HG02870 (cell line): ENCODE data around the gene RTEL1.
A peak's percentile ranks its signal among the peaks of the same experiment; 100 is the strongest.

ENCODE experiments used
- ATAC-seq: cut with Tn5 transposase; IDR thresholded peaks from one replicate; pipeline ENCODE4 v1.9.1; 2021; ENCODE audit warnings: mild to moderate bottlenecking, moderate library complexity; ENCODE audit not compliant: unreplicated experiment

RTEL1 gene

DNA sequence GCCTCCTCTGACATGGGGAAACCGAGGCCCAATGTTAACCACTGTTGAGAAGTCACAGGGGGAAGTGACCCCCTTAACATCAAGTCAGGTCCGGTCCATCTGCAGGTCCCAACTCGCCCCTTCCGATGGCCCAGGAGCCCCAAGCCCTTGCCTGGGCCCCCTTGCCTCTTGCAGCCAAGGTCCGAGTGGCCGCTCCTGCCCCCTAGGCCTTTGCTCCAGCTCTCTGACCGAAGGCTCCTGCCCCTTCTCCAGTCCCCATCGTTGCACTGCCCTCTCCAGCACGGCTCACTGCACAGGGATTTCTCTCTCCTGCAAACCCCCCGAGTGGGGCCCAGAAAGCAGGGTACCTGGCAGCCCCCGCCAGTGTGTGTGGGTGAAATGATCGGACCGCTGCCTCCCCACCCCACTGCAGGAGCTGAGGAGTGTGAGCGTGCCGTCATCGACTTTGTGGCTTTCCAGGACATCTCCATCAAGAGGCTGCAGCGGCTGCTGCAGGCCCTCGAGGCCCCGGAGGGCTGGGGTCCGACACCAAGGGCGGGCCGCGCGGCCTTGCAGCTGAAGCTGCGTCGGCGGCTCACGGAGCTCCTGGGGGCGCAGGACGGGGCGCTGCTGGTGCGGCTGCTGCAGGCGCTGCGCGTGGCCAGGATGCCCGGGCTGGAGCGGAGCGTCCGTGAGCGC, 39.9 kb downstream of the RTEL1 start:
- no peak for ATAC-seq

DNA sequence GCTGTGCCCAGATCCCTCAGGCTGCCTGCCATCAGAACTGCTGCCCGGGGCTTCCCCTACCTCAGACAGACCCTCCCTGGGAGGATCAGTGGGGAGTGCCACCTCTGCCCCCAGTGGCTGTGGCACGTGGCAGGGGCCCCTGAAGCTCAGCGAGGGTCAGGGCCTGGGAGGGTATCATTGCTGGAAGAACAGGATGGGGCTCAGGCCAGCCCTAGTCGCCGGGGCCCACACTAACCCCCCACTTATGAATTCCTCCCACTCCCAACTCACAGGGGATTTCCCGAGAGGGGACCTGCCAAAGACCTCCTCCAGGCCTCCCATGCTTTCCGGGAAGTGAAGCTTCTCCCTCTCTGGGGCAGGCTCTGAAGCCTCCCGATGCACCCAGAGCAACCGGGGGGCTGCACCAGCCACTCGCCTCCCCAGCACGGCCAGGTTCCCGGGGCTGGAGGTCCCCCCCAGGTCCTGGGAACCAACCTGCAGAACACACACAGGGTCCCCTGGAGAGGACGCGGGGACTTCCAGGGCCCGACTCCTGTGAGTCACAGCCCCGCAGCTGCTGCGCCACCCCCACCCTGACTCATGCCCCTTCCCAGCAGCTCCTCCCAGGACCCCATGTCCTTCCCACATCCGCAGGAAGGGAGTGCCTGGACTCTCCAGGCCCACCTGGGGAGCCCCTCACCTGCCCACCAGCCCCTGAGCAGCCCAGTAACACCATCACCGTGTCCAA, 40.8 kb downstream of the RTEL1 start:
- no peak for ATAC-seq

DNA sequence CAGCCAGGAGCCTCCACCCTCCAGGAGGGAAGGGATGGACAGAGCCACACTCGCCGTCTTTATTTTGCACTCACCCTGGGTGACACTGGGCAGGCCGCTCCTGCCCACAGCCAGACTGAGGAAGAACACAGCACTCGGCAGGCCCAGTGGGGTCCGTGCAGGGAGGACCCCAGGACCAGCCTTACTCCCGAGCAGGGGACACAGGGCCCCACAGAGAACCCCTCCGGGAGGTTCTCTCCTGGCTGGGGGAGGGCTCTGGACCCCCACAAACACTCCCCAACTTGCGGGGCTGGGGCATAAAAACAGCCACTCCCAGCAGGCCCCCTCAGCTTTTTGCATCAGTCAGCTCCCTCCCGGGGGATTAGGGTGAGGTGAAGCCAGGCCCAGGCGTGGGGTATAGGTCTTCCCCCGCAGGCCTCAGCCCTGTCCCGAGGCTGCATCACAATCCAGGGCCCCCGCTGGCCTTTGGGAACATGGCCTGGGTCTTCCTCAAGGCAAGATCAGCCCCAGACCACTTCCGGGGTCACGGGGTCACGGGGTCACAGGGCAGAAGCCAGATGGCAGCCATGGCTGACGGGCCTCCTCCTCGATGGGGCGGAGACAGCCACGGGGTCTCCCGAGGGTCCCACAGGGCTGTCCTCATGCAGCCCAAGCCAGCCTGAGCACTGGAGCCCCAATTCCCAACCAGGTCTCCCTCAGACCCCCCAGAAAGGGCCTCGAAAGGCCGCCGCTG, 41.5 kb downstream of the RTEL1 start:
- no peak for ATAC-seq

DNA sequence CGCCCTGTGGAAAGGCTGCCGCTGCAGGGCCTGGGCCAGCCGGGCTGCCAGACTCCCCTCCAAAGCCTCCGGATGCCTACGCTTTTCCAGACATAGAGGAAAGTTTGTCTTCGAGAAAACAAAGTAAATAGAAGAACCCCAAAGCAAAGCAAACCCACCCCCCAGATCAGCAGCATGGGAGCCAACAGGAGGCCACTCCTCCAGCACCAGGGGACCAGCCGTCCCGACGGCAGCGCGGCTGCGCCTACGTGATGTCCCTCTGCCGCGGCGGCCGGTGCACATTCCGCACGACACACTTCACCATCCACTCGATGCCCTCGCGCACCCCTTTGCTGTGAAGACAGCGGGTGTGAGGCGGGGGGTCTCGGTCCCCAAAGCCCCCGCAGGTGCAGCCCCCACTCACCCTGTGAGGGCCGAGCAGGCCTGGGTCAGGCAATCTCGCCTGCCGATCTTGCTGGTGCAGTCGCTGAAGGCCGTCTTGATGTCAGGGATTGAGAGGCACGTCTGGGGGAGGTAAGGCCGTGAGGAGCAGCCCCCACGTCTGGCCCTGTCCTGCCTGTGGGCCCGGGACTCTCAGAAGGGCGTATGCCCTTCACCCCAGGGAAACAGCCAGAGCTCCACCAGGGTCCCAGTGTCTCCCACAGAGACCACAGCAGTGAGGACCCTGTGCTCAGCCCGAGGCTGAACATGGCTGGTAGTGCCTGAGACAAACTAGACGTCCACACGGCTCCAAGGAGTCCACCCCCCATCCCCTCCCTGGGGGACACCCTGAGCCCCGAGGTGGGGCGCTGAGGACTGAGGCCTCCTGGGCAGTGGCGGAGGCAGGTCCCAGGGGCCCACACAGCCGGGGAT, 42.3 kb downstream of the RTEL1 start:
- no peak for ATAC-seq

DNA sequence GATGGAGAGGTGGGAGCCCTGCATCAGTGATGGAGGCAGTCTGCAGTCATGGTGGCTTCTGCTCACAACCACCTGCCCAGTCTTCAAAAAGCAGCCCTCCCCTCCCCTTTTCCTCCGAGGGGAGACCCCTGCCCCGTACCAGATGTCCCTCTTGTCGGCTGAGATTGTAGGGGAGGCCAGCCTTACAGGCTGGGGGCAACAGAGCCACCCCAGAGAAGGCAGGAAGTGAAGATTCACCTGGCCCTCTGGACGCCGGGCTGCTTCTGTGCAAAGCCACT, 42.9 kb downstream of the RTEL1 start:
- no peak for ATAC-seq

DNA sequence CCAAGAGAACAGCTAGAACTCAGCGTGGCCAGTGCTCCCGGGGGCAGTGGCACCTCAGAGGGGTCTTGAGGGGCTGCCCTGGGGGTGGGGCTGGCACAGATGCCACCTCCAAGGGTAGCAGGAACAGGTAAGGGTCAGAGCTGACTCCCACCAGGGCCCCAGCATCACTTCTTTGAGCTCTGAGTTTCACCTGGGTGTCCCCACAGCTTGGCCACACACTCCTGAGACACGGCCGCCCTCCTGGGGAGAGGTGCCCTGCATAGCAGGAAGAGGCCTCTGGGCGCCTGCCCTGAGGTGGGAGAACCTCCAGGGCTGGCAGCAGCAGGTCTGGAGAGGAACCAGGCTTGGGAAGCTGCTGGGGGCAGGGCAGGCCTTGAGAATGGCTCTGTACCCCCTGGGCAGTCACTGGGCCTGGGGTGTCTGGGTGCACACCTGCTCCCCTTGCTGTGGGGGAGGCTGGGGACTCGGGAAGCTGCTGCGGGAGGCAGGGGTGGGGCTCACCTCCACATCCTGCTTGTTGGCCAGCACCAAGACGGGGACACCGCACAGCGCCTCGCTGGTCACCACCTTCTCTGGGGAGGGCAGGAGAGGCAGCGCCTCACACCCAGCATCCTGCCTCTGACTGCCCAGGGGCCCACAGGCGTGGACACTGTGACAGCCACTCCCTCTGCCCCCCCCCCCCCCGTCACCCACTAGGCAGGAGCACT, 43.4 kb downstream of the RTEL1 start:
- ATAC-seq: no peak

DNA sequence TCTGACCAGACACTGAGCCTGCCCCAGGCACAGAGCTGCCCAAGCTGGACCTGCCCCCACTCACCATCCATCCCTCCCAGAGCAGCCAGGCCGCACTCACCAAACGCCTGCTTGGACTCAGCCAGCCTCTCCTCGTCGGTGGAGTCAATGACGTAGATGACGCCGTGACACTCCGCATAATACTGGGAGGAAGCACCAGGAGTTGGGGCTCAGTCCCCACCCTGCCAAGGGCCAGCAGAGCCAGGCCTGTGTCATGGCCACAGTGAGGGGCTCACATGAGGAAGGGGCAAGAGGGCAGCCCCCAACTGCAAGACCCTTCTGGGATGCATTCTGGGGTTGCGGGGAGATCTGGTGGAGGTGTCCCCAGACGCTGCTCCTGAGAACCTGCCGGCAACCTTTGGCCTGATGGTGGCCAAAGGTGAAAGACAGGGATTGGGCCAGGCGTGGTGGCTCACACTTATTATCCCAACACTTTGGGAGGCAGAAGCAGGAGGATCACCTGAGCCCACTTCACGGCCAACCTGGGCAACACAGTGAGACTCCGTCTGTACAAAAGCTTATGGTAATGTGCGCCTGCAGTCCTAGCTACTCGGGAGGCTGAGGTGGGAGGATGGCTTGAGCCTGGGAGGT, 44.0 kb downstream of the RTEL1 start:
- no peak for ATAC-seq

DNA sequence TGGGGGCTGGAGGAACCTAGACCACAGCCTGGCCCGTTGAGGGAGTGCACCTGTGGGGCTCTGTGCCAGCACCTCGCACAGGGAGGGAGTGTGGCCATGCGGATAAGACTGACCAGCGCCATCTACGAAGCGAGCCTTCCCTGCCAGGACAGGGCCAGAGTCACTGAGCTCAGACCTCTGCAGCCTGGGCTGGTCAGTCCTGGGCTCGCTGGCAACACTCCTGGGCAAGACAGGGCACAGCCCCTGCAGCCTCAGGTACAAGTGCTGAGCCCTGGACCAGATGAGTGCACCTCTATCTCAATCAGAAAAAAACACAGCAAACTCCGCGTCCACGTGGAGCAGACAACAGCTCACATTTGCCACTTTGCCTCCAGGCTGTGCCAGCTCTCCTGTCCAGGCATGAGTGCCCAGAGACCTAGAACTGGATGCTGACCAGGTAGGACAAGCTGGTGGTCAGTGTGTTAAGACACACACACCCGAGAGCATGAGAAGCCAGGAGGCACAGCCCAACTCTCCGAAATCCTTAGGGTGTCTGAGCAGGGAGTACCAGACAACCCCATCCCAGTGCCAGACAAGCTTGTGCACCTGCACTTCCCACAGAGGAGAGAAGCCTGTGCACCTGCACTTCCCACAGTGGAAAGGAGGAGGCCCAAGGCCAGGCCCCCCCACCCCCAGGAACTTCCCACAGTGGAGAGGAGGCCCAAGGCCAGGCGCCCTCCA, 44.8 kb downstream of the RTEL1 start:
- no peak for ATAC-seq

DNA sequence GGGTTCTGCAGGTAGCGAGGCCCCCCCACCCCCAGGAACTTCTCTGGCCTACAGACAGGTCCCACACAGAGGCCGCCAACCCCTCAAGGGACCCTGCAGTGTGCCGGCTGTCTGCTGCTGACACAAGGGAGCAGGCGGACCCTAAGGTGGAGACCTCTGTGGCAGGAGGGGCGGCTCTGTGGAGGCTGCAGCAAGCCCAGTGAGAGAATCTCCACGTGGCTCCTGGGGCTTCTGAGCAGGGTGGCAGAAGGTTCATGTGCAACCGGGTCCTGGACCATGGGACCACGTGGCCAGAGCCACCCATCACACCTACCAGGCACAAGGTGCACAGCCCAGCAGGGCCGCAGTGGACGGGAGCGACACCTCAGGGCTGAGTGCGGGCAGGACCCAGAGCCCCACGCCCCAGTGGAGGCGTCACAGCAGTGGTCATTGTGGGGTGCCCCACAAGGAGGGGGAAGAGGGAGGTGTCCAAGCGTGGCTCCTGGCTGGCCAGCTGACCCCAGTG, 45.4 kb downstream of the RTEL1 start:
- ATAC-seq: no peak

DNA sequence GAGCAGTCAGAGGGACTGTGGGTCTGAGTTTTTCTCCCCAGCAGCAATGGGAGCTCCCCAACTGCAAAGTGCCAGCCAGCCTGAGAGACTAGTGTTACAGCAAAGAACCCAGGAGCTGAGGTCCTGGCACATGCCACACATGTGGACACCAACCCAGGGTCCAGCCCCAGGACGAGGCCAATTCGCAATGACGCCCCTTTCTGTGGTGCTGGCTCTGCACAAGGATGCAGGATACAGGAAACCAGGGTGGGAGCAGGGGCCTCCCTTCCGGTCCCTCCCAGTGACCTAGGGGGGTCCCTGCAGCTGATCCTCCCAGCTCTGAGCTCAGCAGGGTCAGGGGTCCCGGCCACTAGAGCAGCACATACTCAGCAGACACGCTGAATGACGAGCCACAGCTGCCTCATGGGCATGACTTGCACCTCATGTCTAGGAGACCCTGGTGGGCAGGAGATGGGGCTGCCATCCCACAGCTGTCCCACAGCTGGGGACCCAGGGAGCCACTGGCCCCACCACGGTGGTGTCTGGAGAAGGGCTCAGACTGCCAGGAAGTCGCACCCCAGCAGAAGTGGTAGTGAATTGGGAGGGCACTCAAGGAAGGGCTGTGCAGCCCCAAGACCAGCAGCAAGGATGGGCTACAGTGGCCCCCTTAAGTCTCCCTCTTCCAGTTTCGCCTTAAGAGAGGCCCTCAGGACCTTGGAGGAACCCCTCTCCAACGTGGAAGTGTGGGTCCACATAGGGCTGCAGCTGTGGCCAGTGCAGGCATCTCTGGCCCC, 46.0 kb downstream of the RTEL1 start:
- ATAC-seq: no peak

DNA sequence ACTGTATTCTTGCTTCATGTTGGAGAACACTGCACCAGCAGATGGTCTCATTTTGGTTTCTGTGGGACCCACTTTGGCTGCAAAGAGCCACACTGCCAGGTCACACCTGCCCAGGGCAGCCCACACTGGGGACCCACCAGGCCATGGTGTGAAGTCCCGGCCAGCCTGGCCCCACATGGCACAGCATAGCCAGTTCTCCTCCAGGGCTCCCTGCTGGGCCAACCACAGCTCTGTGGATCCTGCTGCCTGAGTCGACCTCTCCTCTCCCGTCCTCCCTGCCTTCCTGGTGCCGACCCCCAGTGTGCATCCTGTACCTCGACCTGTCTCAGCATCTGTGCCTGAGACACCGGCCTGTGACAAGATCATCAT, 46.6 kb downstream of the RTEL1 start:
- ATAC-seq: no peak

DNA sequence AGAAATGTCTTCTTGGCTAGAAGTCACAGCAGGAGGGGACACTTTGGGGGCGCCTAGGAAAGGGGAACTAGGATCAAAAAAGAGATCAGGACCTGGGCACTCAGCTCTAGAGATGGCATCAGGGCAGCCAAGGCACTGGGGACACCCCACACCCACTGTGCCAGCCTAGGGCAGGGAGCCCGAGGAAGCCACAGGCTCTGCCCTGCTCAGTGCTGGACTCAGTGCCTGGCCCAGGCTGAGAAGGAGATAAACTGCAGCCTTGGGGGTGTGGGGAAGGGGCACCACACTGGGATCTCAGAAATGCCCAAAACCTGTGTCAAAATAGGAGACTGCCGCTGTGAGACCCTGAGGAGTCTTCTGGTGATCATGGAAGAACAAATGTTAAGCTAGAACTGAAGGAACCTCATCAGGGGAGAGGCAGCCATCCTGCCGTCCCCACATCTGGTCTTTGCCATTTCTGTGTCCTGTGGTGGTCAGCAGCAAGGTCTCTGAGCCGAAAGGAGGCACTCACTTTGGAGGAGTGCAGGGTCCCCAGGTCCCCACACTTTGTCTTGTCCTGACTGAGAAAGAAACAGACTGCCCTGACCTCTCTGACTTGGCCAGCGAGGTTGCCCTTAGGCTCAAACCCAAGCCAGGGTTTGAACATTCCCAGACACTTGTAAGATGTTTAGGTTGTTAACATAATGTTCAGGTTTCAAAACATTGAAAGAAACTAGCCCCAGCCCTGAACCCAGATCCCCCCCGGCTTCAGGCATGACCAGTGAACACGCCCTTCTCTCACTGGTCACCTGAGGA, 47.3 kb downstream of the RTEL1 start:
- no peak for ATAC-seq

DNA sequence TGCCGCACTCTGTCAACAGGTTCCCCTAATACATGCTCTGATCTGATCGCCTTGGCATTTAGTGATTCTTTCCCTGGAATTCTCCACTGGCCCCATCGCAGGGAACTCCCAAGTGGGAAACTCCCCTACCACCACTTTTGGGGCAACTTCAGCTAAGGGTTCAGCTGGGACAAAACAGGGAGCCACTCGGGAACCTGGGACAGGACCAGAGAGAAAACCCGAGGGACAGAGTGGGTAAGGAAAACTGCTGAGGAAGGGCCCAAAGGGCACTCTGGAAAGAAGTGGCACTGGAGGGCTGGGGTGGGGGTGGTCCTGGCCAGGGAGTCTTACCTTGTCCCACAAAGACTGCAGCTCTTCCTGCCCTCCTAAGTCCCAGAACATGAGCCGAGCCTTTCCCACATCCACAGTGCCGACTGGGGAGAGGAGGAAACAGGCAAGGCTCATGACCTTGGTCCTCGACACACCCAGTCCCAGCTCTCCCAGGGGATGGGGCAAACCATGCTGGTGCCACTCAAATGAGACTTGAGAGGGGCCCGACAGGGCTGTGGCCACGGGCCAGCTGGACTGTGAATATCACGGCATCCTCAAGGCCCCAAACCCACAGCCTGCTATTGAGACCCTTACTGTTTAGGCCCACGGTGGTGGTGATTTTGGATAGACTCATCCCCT, 48.0 kb downstream of the RTEL1 start:
- no peak for ATAC-seq

DNA sequence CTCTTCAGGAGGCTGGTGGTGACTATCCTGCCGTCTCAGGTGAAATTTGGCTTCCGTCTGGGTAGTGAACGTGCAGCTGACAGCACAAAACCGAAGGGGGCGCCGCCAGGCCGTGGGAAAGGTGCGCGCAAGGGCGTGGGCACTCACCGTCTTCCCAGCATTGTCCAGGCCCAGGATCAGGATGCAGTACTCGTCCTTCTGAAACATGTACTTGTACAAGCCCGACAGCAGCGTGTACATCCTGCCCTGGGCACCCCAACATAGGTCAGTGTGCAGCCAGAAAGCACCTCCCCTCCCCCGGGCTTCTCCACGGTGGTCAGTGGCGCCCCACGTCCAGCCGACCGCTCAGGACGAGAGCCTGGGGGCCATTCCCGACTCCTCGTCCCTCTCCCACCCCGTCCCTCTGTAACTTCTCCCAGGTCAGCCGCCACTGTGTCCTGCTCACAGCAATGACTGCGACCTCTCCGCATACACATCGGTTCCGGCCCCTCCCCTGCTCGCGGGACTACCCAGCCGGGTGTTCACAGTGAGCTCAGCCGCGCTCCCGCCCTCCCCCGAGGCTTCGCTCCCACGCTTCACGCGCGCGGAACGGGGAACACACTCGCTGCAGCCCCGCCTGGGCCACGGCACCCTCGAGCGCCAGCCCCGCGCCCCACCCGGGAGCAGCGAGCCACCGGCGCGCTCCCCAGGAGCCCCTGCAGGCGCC, 48.9 kb downstream of the RTEL1 start:
- peak; percentile 26 for ATAC-seq

DNA sequence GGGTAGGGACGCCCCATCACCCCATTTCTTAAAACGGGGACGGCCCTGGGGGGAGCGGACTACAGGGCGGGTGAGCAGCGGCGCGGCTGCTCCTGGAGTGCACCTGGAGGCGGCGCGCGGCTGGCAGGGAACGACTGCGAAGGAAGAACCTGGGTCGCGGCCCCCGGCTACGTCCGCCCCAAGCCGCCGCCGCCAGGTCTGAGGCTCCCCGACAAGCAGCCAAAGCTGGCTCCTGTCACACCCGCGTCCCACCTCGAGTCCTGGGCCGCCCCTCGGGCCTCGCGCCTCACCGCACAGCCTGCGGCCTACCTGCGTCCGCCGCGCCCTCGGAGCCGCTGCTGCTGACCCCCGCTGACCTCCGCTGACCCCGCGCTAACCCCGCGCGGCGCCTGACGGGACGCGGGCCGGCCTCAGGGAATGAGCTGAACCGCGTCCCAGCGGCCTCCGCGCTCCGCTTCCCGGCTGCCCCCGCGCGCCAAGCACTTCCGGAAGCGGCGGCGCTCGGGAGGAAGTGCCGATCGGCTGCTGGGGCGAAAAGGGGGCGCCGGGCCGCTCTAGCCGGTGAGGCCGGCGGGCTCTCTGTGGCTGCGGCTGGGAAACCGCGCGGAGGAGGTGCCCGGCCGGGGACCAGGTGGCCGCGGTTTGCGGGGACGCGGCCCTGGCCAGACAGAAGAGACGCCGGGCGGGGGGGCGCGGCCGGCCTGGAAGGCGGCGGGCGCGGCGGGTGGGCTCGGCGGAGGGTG, 49.6 kb downstream of the RTEL1 start, which contains the start of the genes ARFRP1 and ZGPAT:
ARFRP1 (minus strand) TSS at position 419 of the 743 bp plus-strand sequence. CDS start 885 bp downstream, outside the sequence.
ZGPAT (plus strand) TSS at position 482 of the 743 bp plus-strand sequence. CDS start 542 bp downstream, outside the sequence.
- ATAC-seq: peak; percentile 51
